Measurements from ENCODE around the gene TMEM8B.

- TF ChIP-seq CTCF (conservative IDR thresholded peaks at IDR 0.05; ENCODE audit: low read length) (no peak), EZH2phosphoT487 (IDR thresholded peaks at IDR 0.05; ENCODE audit: borderline replicate concordance) (no peak)
These were observed at the start of gene TMEM8B for GRCh38 chr9:35829084-35829763.

All from Loucy (cell line).